Gastrocnemius medialis (tissue), 4 donors: Measurements from ENCODE around the gene CEPT1. TPM values are rescaled to one million over a fixed set of nuclear protein-coding genes. Genes with fewer than 3 reads are reported as not detected.

ENCODE experiments used
- ATAC-seq, 2 donors: fragments of 150-250 bp; one replicate each; pipeline ENCODE4 v1.9.1; 2016
- DNase-seq, 2 donors: peaks; one replicate each; pipeline ENCODE4 v3.0.0-alpha.2; 2019
- H3K27ac ChIP-seq, 4 donors: fragments of 200-600 bp; sonication (generic); 1 replicate in 1 of 4; 2 replicates in 3 of 4; pipeline ENCODE4 v1.5.1; 2016 to 2018; ENCODE audit warnings: mild to moderate bottlenecking in 2 of 4, moderate library complexity in 1 of 4
- H3K27me3 ChIP-seq, 3 donors: fragments of 200-600 bp; sonication (generic) in 2 of 3; 1 replicate in 1 of 3; 2 replicates in 2 of 3; pipeline versions ENCODE4 v1.5.1 to v1.6.0; 2016 to 2019; ENCODE audit warnings: mild to moderate bottlenecking in 1 of 3, moderate library complexity in 1 of 3
- H3K36me3 ChIP-seq, 2 donors: fragments of 200-600 bp; sonication (generic) in 1 of 2; one replicate each; pipeline ENCODE4 v1.5.1; 2017 to 2018
- H3K4me1 ChIP-seq, 2 donors: fragments of 200-600 bp; sonication (generic) in 1 of 2; one replicate each; pipeline ENCODE4 v1.5.1; 2016 to 2017; ENCODE audit warnings: mild to moderate bottlenecking in 2 of 2
- H3K4me3 ChIP-seq, 4 donors: fragments of 200-600 bp; sonication (generic) in 3 of 4; 1 replicate in 1 of 4; 2 replicates in 3 of 4; pipeline ENCODE4 v1.5.1; 2016 to 2019; ENCODE audit warnings: mild to moderate bottlenecking in 2 of 4
- H3K9me3 ChIP-seq, 3 donors: fragments of 200-600 bp; sonication (generic) in 2 of 3; 1 replicate in 1 of 3; 2 replicates in 2 of 3; pipeline ENCODE4 v1.5.1; 2016 to 2019
- CTCF ChIP-seq, 5 experiments: fragments of 450-650 bp in 3 of 5; fragments of 200-600 bp in 2 of 5; sonication (generic) in 2 of 5; IDR thresholded peaks in 4 of 5; conservative IDR thresholded peaks in 1 of 5; 1 replicate in 4 of 5; 2 replicates in 1 of 5; pipeline ENCODE4 v1.5.1; 2016 to 2019; ENCODE audit warnings: antibody characterized with exemption in 5 of 5, mild to moderate bottlenecking in 3 of 5, moderate library complexity in 3 of 5
- POLR2A ChIP-seq, 2 donors: fragments of 450-650 bp; IDR thresholded peaks; one replicate each; pipeline ENCODE4 v1.6.1; 2017; ENCODE audit warnings: antibody characterized with exemption in 2 of 2, mild to moderate bottlenecking in 2 of 2, moderate library complexity in 2 of 2
- in situ Hi-C, 4 donors: fragments of 200-750 bp; cut with MboI; loops; one replicate each; pipeline versions ENCODE4 v1.15.0 to v1.8.0; 2017; ENCODE audit warnings: low sequenced_read_pairs in 4 of 4
- intact Hi-C: fragments of 100-400 bp; cut with DNase I; formaldehyde crosslinking; loops from one replicate; pipeline ENCODE4 v1.15.1; 2023; ENCODE audit warnings: low total_unique reads
- total RNA-seq, 4 donors: library from RNA; depleted of rRNA; stranded (reverse); fragments of >200 nt; gene quantifications; one replicate each; pipeline versions ENCODE4 v1.1.0 to v1.2.3, GENCODE V29; 2016

The CEPT1 gene
- total RNA-seq, 4 donors from 2014 or later = 8.2 to 14.8 (median 10.6) TPM

- TF ChIP-seq POLR2A (IDR thresholded peaks at IDR 0.05) = no peak
- no peak for TF ChIP-seq CTCF (IDR thresholded peaks at IDR 0.05 in 4 of 5, conservative IDR thresholded peaks at IDR 0.05 in 1 of 5)
- no peak for DNase-seq
- no peak overlapping the region for H3K4me3 ChIP-seq
- no peaks in the 10 kb centered on the region for H3K36me3 ChIP-seq
- H3K27me3 ChIP-seq = peaks cover 24 to 45% (median 28%) of the 10 kb centered on the region in 3 donors
- in situ Hi-C loops (no loop called here), intact Hi-C loops (no loop called here)
- H3K9me3 ChIP-seq = no peaks in the 10 kb centered on the region
- H3K27ac ChIP-seq = no peak overlapping the region
- ATAC-seq = no peak
- H3K4me1 ChIP-seq = peaks cover 0 to 5% of the 10 kb centered on the region in 2 donors
These were observed 65.7 kb downstream of the CEPT1 start for GRCh38 chr1:111205714-111206050.

GRCh38 chr1:111208921-111209320, 68.9 kb downstream of the CEPT1 start:
- Histone ChIP-seq H3K9me3 (no peaks in the 10 kb centered on the region), H3K4me1 (peaks cover 0 to 2% of the 10 kb centered on the region in 2 donors), H3K27me3 (peaks cover 17 to 31% (median 25%) of the 10 kb centered on the region in 3 donors), H3K4me3 (no peak overlapping the region), H3K36me3 (no peaks in the 10 kb centered on the region), H3K27ac (no peak overlapping the region)
- in situ Hi-C loops (no loop called here), intact Hi-C loops (no loop called here)
- TF ChIP-seq POLR2A (IDR thresholded peaks at IDR 0.05) (no peak), CTCF (IDR thresholded peaks at IDR 0.05 in 4 of 5, conservative IDR thresholded peaks at IDR 0.05 in 1 of 5) (no peak)
- DNase-seq (no peak), ATAC-seq (no peak)

- no peaks in the 10 kb centered on the region for H3K36me3 ChIP-seq
- H3K9me3 ChIP-seq = no peaks in the 10 kb centered on the region
- H3K4me3 ChIP-seq = no peak overlapping the region
- in situ Hi-C loops = no loop called here
- H3K27ac ChIP-seq = no peak overlapping the region
- ATAC-seq (no peak), DNase-seq (no peak)
- no peaks in the 10 kb centered on the region for H3K4me1 ChIP-seq
- H3K27me3 ChIP-seq = peaks cover 12 to 24% (median 18%) of the 10 kb centered on the region in 3 donors
- intact Hi-C loops = no loop called here
- TF ChIP-seq POLR2A (IDR thresholded peaks at IDR 0.05) (no peak), CTCF (IDR thresholded peaks at IDR 0.05 in 4 of 5, conservative IDR thresholded peaks at IDR 0.05 in 1 of 5) (no peak)
These were observed 69.6 kb downstream of the CEPT1 start for GRCh38 chr1:111209622-111210021.

- H3K36me3 ChIP-seq = no peaks in the 10 kb centered on the region
- H3K4me3 ChIP-seq = no peak overlapping the region
- H3K27me3 ChIP-seq = peaks cover 0 to 7% (median 3%) of the 10 kb centered on the region in 3 donors
- TF ChIP-seq POLR2A (IDR thresholded peaks at IDR 0.05) (no peak), CTCF (IDR thresholded peaks at IDR 0.05 in 4 of 5, conservative IDR thresholded peaks at IDR 0.05 in 1 of 5) (no peak)
- no peaks in the 10 kb centered on the region for H3K4me1 ChIP-seq
- intact Hi-C loops (no loop called here), in situ Hi-C loops (no loop called here)
- no peak for DNase-seq
- no peak overlapping the region for H3K27ac ChIP-seq
- no peak for ATAC-seq
- no peaks in the 10 kb centered on the region for H3K9me3 ChIP-seq
These were observed 71.9 kb downstream of the CEPT1 start for GRCh38 chr1:111211921-111212320.

- TF ChIP-seq POLR2A (IDR thresholded peaks at IDR 0.05) (no peak), CTCF (IDR thresholded peaks at IDR 0.05 in 4 of 5, conservative IDR thresholded peaks at IDR 0.05 in 1 of 5) (no peak)
- no peak overlapping the region for H3K4me3 ChIP-seq
- ATAC-seq (no peak), DNase-seq (no peak)
- intact Hi-C loops = no loop called here
- H3K27ac ChIP-seq = no peak overlapping the region
- no peaks in the 10 kb centered on the region for H3K9me3 ChIP-seq
- no peaks in the 10 kb centered on the region for H3K36me3 ChIP-seq
- no peaks in the 10 kb centered on the region for H3K4me1 ChIP-seq
- in situ Hi-C loops = no loop called here
- peaks cover 0 to 4% (median 3%) of the 10 kb centered on the region in 3 donors for H3K27me3 ChIP-seq
These were observed 72.8 kb downstream of the CEPT1 start for GRCh38 chr1:111212634-111213335.
